HepG2 (cell line): ENCODE measurements around the gene PMIS2.

Source experiments
- CREB1 ChIP-seq, 2 experiments: fragments of 450-650 bp in 1 of 2; IDR thresholded peaks; 2 replicates each; pipeline ENCODE4 v1.6.1; 2016 to 2017; ENCODE audit warnings: control low read depth in 1 of 2, mild to moderate bottlenecking in 1 of 2, missing compliant biosample characterization in 1 of 2, missing genetic modification characterization in 1 of 2
- CTCF ChIP-seq: sonication (generic); formaldehyde crosslinking; IDR thresholded peaks from 2 replicates; pipeline ENCODE4 v1.5.0; 2020; ENCODE audit warnings: mild to moderate bottlenecking, missing genetic modification reagents, moderate library complexity
- KAT2B ChIP-seq: fragments of 150-350 bp; IDR thresholded peaks from 2 replicates; pipeline ENCODE4 v1.6.1; 2014; ENCODE audit warnings: low read depth, low read length, borderline replicate concordance
- PHF8 ChIP-seq: sonication (generic); formaldehyde crosslinking; IDR thresholded peaks from 2 replicates; pipeline ENCODE4 v1.5.0; 2020; ENCODE audit warnings: missing genetic modification reagents
- RFX5 ChIP-seq: IDR thresholded peaks from 2 replicates; pipeline ENCODE4 v1.6.1; 2011; ENCODE audit warnings: low read depth, low read length, improper control_type of control experiment
- ZNF24 ChIP-seq: fragments of 450-650 bp; IDR thresholded peaks from 2 replicates; pipeline ENCODE4 v1.6.1; 2017; ENCODE audit warnings: antibody characterized with exemption, mild to moderate bottlenecking
- ZNF383 ChIP-seq: sonication (generic); formaldehyde crosslinking; IDR thresholded peaks from 2 replicates; pipeline ENCODE4 v1.4.0; 2020; ENCODE audit warnings: missing genetic modification reagents, mild to moderate bottlenecking, borderline replicate concordance
- ZSCAN25 ChIP-seq: sonication (generic); formaldehyde crosslinking; IDR thresholded peaks from 2 replicates; pipeline ENCODE4 v1.8.0; 2022; ENCODE audit warnings: mild to moderate bottlenecking, missing genetic modification reagents

GRCh38 chr19:35543280-35544109, 42.5 kb upstream of the PMIS2 start:
- TF ChIP-seq PHF8: no peak
- TF ChIP-seq ZNF383 (CRISPR knock-in tag): no peak
- TF ChIP-seq ZNF24: no peak
- TF ChIP-seq ZSCAN25 (CRISPR knock-in tag): no peak
- no peak for TF ChIP-seq CTCF (CRISPR knock-in tag)
- TF ChIP-seq RFX5: no peak
- TF ChIP-seq CREB1 (IDR thresholded peaks at IDR 0.05): no peak
- no peak for TF ChIP-seq CREB1 (CRISPR knock-in tag; IDR thresholded peaks at IDR 0.05)
- TF ChIP-seq KAT2B: no peak
